Hepatocyte (in vitro differentiated cells): ENCODE results near the gene BMAL1.

Source experiments
- EZH2 ChIP-seq: fragments of 200-600 bp; sonication (generic); IDR thresholded peaks from 2 replicates; pipeline ENCODE4 v1.6.1; 2016; ENCODE audit warnings: antibody characterized with exemption, mild to moderate bottlenecking, borderline replicate concordance
- EZH2phosphoT487 ChIP-seq: fragments of 200-600 bp; sonication (generic); IDR thresholded peaks from one replicate; pipeline ENCODE4 v1.6.1; 2018; ENCODE audit warnings: antibody characterized with exemption, mild to moderate bottlenecking, low read depth, moderate library complexity; ENCODE audit not compliant: unreplicated experiment, severe bottlenecking
- TF ChIP-seq, protein P1 (sequence below): fragments of 200-600 bp; sonication (generic); IDR thresholded peaks from 2 replicates; pipeline ENCODE4 v1.5.1; 2016; ENCODE audit warnings: antibody characterized with exemption, mild to moderate bottlenecking; ENCODE audit not compliant: poor library complexity

GRCh38 chr11:13346470-13346869 is 68.9 kb downstream of the BMAL1 start:
- TF ChIP-seq, protein P1, sequence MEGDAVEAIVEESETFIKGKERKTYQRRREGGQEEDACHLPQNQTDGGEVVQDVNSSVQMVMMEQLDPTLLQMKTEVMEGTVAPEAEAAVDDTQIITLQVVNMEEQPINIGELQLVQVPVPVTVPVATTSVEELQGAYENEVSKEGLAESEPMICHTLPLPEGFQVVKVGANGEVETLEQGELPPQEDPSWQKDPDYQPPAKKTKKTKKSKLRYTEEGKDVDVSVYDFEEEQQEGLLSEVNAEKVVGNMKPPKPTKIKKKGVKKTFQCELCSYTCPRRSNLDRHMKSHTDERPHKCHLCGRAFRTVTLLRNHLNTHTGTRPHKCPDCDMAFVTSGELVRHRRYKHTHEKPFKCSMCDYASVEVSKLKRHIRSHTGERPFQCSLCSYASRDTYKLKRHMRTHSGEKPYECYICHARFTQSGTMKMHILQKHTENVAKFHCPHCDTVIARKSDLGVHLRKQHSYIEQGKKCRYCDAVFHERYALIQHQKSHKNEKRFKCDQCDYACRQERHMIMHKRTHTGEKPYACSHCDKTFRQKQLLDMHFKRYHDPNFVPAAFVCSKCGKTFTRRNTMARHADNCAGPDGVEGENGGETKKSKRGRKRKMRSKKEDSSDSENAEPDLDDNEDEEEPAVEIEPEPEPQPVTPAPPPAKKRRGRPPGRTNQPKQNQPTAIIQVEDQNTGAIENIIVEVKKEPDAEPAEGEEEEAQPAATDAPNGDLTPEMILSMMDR = no peak
- TF ChIP-seq EZH2phosphoT487 = no peak
- TF ChIP-seq EZH2 = no peak
